IMR-90 (cell line): Measurements from ENCODE around the gene SULT1B1. TPM values are rescaled to one million over a fixed set of nuclear protein-coding genes. Genes with fewer than 3 reads are reported as not detected.

Experiments used
- ATAC-seq: fragments of 200-7000 bp; cut with Tn5 transposase; 2 replicates; pipeline ENCODE4 v1.9.1; 2020; ENCODE audit warnings: low read depth, mild to moderate bottlenecking, moderate library complexity
- BruUV-seq: library from RNA; stranded (reverse); fragments of 400-500 nt; replicated peaks from 2 replicates; lab custom pipeline; 2021; lab: Mats Ljungman, UMichigan
- CTCF ChIA-PET: fragments of 300-600 bp; formaldehyde crosslinking; extraction: SDS; loops from one replicate; lab custom pipeline; 2021; ENCODE audit warnings: antibody characterized with exemption; lab: Yijun Ruan, JAX
- POLR2A ChIA-PET: fragments of 300-600 bp; sonication (Branson Sonifier 250); formaldehyde crosslinking; loops from one replicate; lab custom pipeline; 2022; ENCODE audit warnings: antibody characterized with exemption; ENCODE audit not compliant: unreplicated experiment; lab: Charles Lee
- DNase-seq: peaks from one replicate; pipeline ENCODE4 v3.0.0; 2013
- H2AFZ ChIP-seq: replicated peaks from 2 replicates; pipeline ENCODE3; 2013; ENCODE audit warnings: low read length, mild to moderate bottlenecking; ENCODE audit not compliant: poor library complexity
- H2AK5ac ChIP-seq: 2 replicates; pipeline ENCODE4 v1.6.1; 2013; ENCODE audit warnings: low read depth, low read length, inconsistent platforms
- H2AK9ac ChIP-seq: replicated peaks from 2 replicates; pipeline ENCODE3; 2013; ENCODE audit warnings: mild to moderate bottlenecking, low read depth, low read length, moderate library complexity; ENCODE audit not compliant: poor library complexity
- H2BK120ac ChIP-seq: 2 replicates; pipeline ENCODE4 v1.6.1; 2013; ENCODE audit warnings: low read depth, low read length, inconsistent platforms
- H2BK15ac ChIP-seq: 3 replicates; pipeline ENCODE4 v1.6.1; 2013; ENCODE audit warnings: low read depth, low read length, inconsistent platforms
- H2BK20ac ChIP-seq: 2 replicates; pipeline ENCODE4 v1.6.1; 2013; ENCODE audit warnings: low read depth, mild to moderate bottlenecking, inconsistent platforms, low read length, moderate library complexity
- H2BK5ac ChIP-seq: 2 replicates; pipeline ENCODE4 v1.6.1; 2013; ENCODE audit warnings: mild to moderate bottlenecking, low read depth, low read length, inconsistent platforms; ENCODE audit not compliant: poor library complexity, severe bottlenecking
- H3K14ac ChIP-seq: replicated peaks from 2 replicates; pipeline ENCODE4 v1.6.1; 2013; ENCODE audit warnings: low read depth, low read length, inconsistent platforms
- H3K18ac ChIP-seq: 2 replicates; pipeline ENCODE4 v1.6.1; 2013; ENCODE audit warnings: low read depth, low read length, control low read depth
- H3K23ac ChIP-seq: 2 replicates; pipeline ENCODE4 v1.6.1; 2013; ENCODE audit warnings: low read depth, low read length, inconsistent platforms
- H3K27ac ChIP-seq: 2 replicates; pipeline ENCODE4 v1.5.1; 2013; ENCODE audit warnings: mild to moderate bottlenecking, control low read depth, low read length; ENCODE audit not compliant: insufficient read depth
- H3K27me3 ChIP-seq: 2 replicates; pipeline ENCODE4 v1.6.1; 2013; ENCODE audit warnings: low read length; ENCODE audit not compliant: control insufficient read depth, insufficient read depth
- H3K36me3 ChIP-seq: 2 replicates; pipeline ENCODE4 v1.6.1; 2013; ENCODE audit warnings: low read length, mixed read lengths; ENCODE audit not compliant: control insufficient read depth, insufficient read depth
- H3K4ac ChIP-seq: 2 replicates; pipeline ENCODE4 v1.6.1; 2013; ENCODE audit warnings: low read depth, low read length, inconsistent platforms
- H3K4me1 ChIP-seq: 2 replicates; pipeline ENCODE4 v1.6.1; 2013; ENCODE audit warnings: low read length, mixed read lengths; ENCODE audit not compliant: control insufficient read depth, insufficient read depth
- H3K4me2 ChIP-seq: 2 replicates; pipeline ENCODE4 v1.6.1; 2013; ENCODE audit warnings: low read depth, mild to moderate bottlenecking, control low read depth, low read length, moderate library complexity
- H3K4me3 ChIP-seq: 2 replicates; pipeline ENCODE4 v1.5.1; 2013; ENCODE audit warnings: low read depth, mild to moderate bottlenecking, control low read depth, low read length, moderate library complexity; ENCODE audit not compliant: insufficient read depth
- H3K56ac ChIP-seq: 2 replicates; pipeline ENCODE4 v1.6.1; 2013; ENCODE audit warnings: low read length, inconsistent platforms; ENCODE audit not compliant: insufficient read depth; ENCODE audit errors: extremely low read depth
- H3K79me1 ChIP-seq, 2 experiments: 2 replicates each; pipeline ENCODE4 v1.6.1; 2013; ENCODE audit warnings: low read length in 2 of 2, inconsistent platforms in 1 of 2, low read depth in 1 of 2
- H3K9ac ChIP-seq: 2 replicates; pipeline ENCODE4 v1.6.1; 2013; ENCODE audit warnings: low read depth, low read length, control low read depth
- H3K9me1 ChIP-seq: 2 replicates; pipeline ENCODE4 v1.6.1; 2013; ENCODE audit warnings: low read length, inconsistent platforms; ENCODE audit not compliant: insufficient read depth
- H3K9me3 ChIP-seq: 2 replicates; pipeline ENCODE4 v1.6.1; 2013; ENCODE audit warnings: low read length; ENCODE audit not compliant: control insufficient read depth, insufficient read depth
- H4K20me1 ChIP-seq: 2 replicates; pipeline ENCODE4 v1.6.1; 2013; ENCODE audit warnings: low read length, inconsistent platforms; ENCODE audit not compliant: insufficient read depth
- H4K5ac ChIP-seq: 2 replicates; pipeline ENCODE4 v1.6.1; 2013; ENCODE audit warnings: mild to moderate bottlenecking, low read depth, low read length, control low read depth
- H4K8ac ChIP-seq, 2 experiments: 2 replicates each; pipeline ENCODE4 v1.6.1; 2013; ENCODE audit warnings: low read depth in 2 of 2, low read length in 2 of 2, control low read depth in 1 of 2, inconsistent platforms in 1 of 2
- H4K91ac ChIP-seq: 2 replicates; pipeline ENCODE4 v1.6.1; 2013; ENCODE audit warnings: low read depth, low read length, inconsistent platforms; ENCODE audit not compliant: insufficient read depth
- BHLHE40 ChIP-seq: fragments of 150-350 bp; IDR thresholded peaks from 2 replicates; pipeline ENCODE4 v1.6.1; 2016; ENCODE audit warnings: mild to moderate bottlenecking, low read depth, low read length
- CEBPB ChIP-seq: IDR thresholded peaks from 2 replicates; pipeline ENCODE4 v1.6.1; 2012; ENCODE audit warnings: low read depth, low read length, improper control_type of control experiment
- CHD1 ChIP-seq: IDR thresholded peaks from 2 replicates; pipeline ENCODE4 v1.6.1; 2012; ENCODE audit warnings: low read depth, low read length, improper control_type of control experiment
- CTCF ChIP-seq: conservative IDR thresholded peaks from 2 replicates; pipeline ENCODE4 v1.5.1; 2012; ENCODE audit warnings: mild to moderate bottlenecking, low read depth, low read length, improper control_type of control experiment
- FOS ChIP-seq: fragments of 150-350 bp; IDR thresholded peaks from 2 replicates; pipeline ENCODE4 v1.6.1; 2016; ENCODE audit warnings: low read depth, low read length
- MAFK ChIP-seq: IDR thresholded peaks from 2 replicates; pipeline ENCODE4 v1.6.1; 2012; ENCODE audit warnings: low read depth, low read length, improper control_type of control experiment
- MAZ ChIP-seq: IDR thresholded peaks from 2 replicates; pipeline ENCODE4 v1.6.1; 2012; ENCODE audit warnings: low read depth, mild to moderate bottlenecking, low read length, improper control_type of control experiment, moderate library complexity, borderline replicate concordance
- MXI1 ChIP-seq: IDR thresholded peaks from 2 replicates; pipeline ENCODE4 v1.6.1; 2012; ENCODE audit warnings: low read depth, mild to moderate bottlenecking, low read length, moderate library complexity, borderline replicate concordance
- NFE2L2 ChIP-seq: fragments of 150-350 bp; IDR thresholded peaks from 2 replicates; pipeline ENCODE4 v1.6.1; 2016; ENCODE audit warnings: low read depth, mild to moderate bottlenecking, low read length
- POLR2A ChIP-seq: IDR thresholded peaks from 2 replicates; pipeline ENCODE4 v1.6.1; 2012; ENCODE audit warnings: mild to moderate bottlenecking, low read depth, low read length
- RAD21 ChIP-seq: IDR thresholded peaks from 2 replicates; pipeline ENCODE4 v1.6.1; 2012; ENCODE audit warnings: low read length, improper control_type of control experiment
- RFX5 ChIP-seq: IDR thresholded peaks from 2 replicates; pipeline ENCODE4 v1.8.0; 2012; ENCODE audit warnings: low read depth, mild to moderate bottlenecking, low read length, moderate library complexity
- SMC3 ChIP-seq: fragments of 150-350 bp; IDR thresholded peaks from 2 replicates; pipeline ENCODE4 v1.6.1; 2016; ENCODE audit warnings: low read depth, mild to moderate bottlenecking, antibody characterized with exemption, low read length, moderate library complexity
- WGBS, 2 experiments: methylation state at CpG; one replicate each; pipeline versions ENCODE4 v1.1.5 to v1.1.7; 2013; ENCODE audit warnings: missing lambda C conversion rate in 2 of 2; ENCODE audit not compliant: insufficient read length in 1 of 2; ENCODE audit errors: extremely low coverage in 2 of 2; 5-methylcytosine and 5-hydroxymethylcytosine counted together
- dilution Hi-C: fragments of 300-500 bp; cut with HindIII; formaldehyde crosslinking; loops from one replicate; pipeline ENCODE4 v1.14.3; 2018; ENCODE audit warnings: low sequenced_read_pairs; ENCODE audit not compliant: unreplicated experiment
- in situ Hi-C: fragments of 300-500 bp; cut with MboI; formaldehyde crosslinking; loops from 3 replicates; pipeline ENCODE4 v1.14.3; 2019; ENCODE audit warnings: low sequenced_read_pairs, inconsistent platforms, mixed read lengths
- intact Hi-C: fragments of 100-400 bp; cut with micrococcal nuclease; formaldehyde crosslinking; loops from 2 replicates; pipeline ENCODE4 v1.10.0; 2022
- polyA plus RNA-seq, 3 experiments: library from polyadenylated mRNA; depleted of rRNA; stranded (reverse); fragments of >200 nt; gene quantifications; 2 replicates each; pipeline ENCODE4 v1.2.3, GENCODE V29; 2012; ENCODE audit warnings: low replicate concordance in 1 of 3
- total RNA-seq: library from RNA; depleted of rRNA; stranded (reverse); fragments of >200 nt; gene quantifications from 2 replicates; pipeline ENCODE4 v1.2.3, GENCODE V29; 2012
- TF ChIP-seq, protein P1 (sequence below): fragments of 150-350 bp; IDR thresholded peaks from 2 replicates; pipeline ENCODE4 v1.6.1; 2017; ENCODE audit warnings: mild to moderate bottlenecking, antibody characterized with exemption, low read length, low read depth
- TF ChIP-seq, protein P2 (sequence below): fragments of 150-350 bp; IDR thresholded peaks from 2 replicates; pipeline ENCODE4 v1.6.1; 2016; ENCODE audit warnings: low read depth, mild to moderate bottlenecking, low read length, moderate library complexity, borderline replicate concordance

The SULT1B1 gene
- total and polyA plus RNA-seq, 2 of the 4 experiments (the other 2 are of a cell fraction) = 0.05 to 0.18 TPM

- H2AK5ac ChIP-seq = no peak overlapping the region
- no peak overlapping the region for H4K8ac ChIP-seq
- no peaks in the 10 kb centered on the region for H3K27me3 ChIP-seq
- H3K27ac ChIP-seq = no peak overlapping the region
- no CpG with 5 or more reads among the region's 1 CpG for WGBS, 2 experiments
- H3K4me1 ChIP-seq = no peaks in the 10 kb centered on the region
- no peaks in the 10 kb centered on the region for H3K9me1 ChIP-seq
- no peak overlapping the region for H2AFZ ChIP-seq
- H4K20me1 ChIP-seq = no peaks in the 10 kb centered on the region
- no peak overlapping the region for H3K18ac ChIP-seq
- in situ Hi-C loops (no loop called here), dilution Hi-C loops (no loop called here), intact Hi-C loops (no loop called here)
- no peaks in the 10 kb centered on the region for H3K36me3 ChIP-seq
- ATAC-seq (no peak), DNase-seq (no peak)
- ChIA-PET POLR2A (no interaction called here), CTCF (no interaction called here)
- H3K4ac ChIP-seq = no peak overlapping the region
- no peak overlapping the region for H3K56ac ChIP-seq
- H3K4me3 ChIP-seq = no peak overlapping the region
- no peak overlapping the region for H3K9ac ChIP-seq
- no peak overlapping the region for H2BK20ac ChIP-seq
- no peak overlapping the region for H3K14ac ChIP-seq
- no TSS peak for BruUV-seq
- H4K91ac ChIP-seq = no peak overlapping the region
- H2AK9ac ChIP-seq = no peak overlapping the region
- TF ChIP-seq MAZ = no peak
- TF ChIP-seq SMC3 = no peak
- TF ChIP-seq BHLHE40 = no peak
- no peak for TF ChIP-seq CEBPB
- TF ChIP-seq CHD1 = no peak
- no peak for TF ChIP-seq MAFK
- TF ChIP-seq, protein P1, sequence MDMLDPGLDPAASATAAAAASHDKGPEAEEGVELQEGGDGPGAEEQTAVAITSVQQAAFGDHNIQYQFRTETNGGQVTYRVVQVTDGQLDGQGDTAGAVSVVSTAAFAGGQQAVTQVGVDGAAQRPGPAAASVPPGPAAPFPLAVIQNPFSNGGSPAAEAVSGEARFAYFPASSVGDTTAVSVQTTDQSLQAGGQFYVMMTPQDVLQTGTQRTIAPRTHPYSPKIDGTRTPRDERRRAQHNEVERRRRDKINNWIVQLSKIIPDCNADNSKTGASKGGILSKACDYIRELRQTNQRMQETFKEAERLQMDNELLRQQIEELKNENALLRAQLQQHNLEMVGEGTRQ = no peak
- no peak for TF ChIP-seq FOS
- TF ChIP-seq MXI1 = no peak
- no peak for TF ChIP-seq POLR2A
- no peak for TF ChIP-seq RFX5
- no peak for TF ChIP-seq RAD21
- TF ChIP-seq, protein P2, sequence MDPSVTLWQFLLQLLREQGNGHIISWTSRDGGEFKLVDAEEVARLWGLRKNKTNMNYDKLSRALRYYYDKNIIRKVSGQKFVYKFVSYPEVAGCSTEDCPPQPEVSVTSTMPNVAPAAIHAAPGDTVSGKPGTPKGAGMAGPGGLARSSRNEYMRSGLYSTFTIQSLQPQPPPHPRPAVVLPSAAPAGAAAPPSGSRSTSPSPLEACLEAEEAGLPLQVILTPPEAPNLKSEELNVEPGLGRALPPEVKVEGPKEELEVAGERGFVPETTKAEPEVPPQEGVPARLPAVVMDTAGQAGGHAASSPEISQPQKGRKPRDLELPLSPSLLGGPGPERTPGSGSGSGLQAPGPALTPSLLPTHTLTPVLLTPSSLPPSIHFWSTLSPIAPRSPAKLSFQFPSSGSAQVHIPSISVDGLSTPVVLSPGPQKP = no peak
- no peak for TF ChIP-seq CTCF
- no peak for TF ChIP-seq NFE2L2
- no peaks in the 10 kb centered on the region for H3K79me1 ChIP-seq
- no peaks in the 10 kb centered on the region for H3K9me3 ChIP-seq
- H3K4me2 ChIP-seq = no peak overlapping the region
- H2BK5ac ChIP-seq = no peak overlapping the region
- no peak overlapping the region for H2BK120ac ChIP-seq
- H3K23ac ChIP-seq = no peak overlapping the region
- H2BK15ac ChIP-seq = no peak overlapping the region
- no peak overlapping the region for H4K5ac ChIP-seq
Measured at GRCh38 chr4:69731847-69732246, 28.6 kb downstream of the SULT1B1 start.
